Dedifferentiated amniotic fluid mesenchymal stem cell (primary cell): ENCODE results near the gene RALGAPA1.

Experiments
- DNase-seq: peaks from one replicate; pipeline ENCODE4 v3.0.0-alpha.2; 2016; ENCODE audit errors: extremely low spot score

RALGAPA1 gene

DNA sequence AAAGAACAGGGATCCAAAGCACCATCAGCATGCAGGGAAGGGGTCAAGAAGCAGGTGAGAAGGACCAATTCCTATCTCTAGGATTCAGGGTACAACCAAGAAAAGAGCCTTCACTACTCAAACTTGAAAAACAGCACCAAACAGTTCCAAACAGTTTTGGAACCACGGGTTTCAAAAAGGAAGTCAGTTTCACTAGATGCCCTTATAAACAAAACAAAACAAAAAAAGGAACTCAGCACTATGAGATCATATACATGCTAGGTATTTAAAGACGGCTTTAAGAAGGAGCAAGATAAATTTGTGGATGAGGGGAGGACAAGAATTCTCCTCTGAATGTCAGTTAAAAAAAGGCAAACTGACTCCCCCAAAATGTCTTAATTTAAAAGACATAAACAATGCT, 269.1 kb downstream of the RALGAPA1 start:
- no peak for DNase-seq

GRCh38 chr14:35535483-35536112, 273.5 kb downstream of the RALGAPA1 start:
- no peak for DNase-seq

GRCh38 chr14:35534873-35535482, 274.1 kb downstream of the RALGAPA1 start:
- DNase-seq: peak; percentile 31

DNA sequence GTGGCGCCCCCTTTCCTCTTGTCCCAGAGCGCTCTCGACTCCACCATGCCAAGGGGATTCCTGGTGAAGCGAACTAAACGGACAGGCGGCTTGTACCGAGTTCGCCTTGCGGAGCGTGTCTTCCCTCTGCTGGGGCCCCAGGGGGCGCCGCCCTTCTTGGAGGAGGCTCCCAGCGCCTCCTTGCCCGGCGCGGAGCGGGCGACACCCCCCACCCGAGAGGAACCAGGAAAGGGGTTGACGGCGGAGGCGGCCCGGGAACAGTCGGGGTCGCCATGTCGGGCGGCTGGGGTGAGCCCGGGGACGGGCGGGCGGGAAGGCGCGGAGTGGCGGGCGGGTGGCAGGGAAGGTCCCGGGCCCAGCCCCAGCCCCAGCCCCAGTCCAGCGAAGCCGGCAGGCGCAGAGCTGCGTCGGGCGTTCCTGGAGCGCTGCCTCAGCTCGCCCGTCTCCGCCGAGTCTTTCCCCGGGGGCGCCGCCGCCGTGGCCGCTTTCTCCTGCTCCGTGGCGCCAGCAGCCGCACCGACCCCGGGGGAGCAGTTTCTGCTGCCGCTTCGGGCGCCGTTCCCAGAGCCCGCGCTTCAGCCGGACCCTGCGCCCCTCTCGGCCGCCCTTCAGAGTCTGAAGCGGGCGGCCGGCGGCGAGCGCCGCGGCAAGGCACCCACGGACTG, 274.8 kb downstream of the RALGAPA1 start:
- no peak for DNase-seq

GRCh38 chr14:35533357-35534207, 275.5 kb downstream of the RALGAPA1 start, which contains the start of gene INSM2:
Gene INSM2, plus strand, starts transcription at chr14:35534164. Its CDS starts 89 bp downstream, at chr14:35534253.
- DNase-seq: no peak

DNA sequence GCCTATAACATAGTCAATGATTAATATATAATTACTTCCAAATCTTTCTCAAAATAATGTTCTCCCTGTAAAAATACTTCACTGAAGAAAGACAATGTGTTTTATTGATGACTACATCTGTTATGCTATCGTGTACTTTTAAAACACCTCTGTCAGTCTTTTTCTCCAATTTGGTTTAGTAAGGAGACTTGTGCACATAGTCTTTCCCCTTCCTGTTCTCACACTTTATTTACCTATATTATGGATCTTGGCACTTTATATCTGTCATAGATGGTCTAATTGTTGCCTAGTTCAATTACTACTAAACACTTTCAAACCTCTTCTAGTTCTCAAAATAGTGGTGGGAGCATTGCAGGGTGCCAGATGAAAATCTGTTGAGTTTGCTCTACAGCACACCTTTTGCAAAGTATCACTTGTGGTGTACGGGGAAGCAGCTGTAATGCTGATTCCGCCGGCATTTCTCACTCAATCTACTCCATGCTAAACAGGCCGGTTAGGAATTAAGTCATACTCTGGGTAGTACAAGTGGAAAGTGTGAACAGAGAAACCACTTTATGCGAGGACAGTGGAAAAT, 276.2 kb downstream of the RALGAPA1 start:
- no peak for DNase-seq

DNA sequence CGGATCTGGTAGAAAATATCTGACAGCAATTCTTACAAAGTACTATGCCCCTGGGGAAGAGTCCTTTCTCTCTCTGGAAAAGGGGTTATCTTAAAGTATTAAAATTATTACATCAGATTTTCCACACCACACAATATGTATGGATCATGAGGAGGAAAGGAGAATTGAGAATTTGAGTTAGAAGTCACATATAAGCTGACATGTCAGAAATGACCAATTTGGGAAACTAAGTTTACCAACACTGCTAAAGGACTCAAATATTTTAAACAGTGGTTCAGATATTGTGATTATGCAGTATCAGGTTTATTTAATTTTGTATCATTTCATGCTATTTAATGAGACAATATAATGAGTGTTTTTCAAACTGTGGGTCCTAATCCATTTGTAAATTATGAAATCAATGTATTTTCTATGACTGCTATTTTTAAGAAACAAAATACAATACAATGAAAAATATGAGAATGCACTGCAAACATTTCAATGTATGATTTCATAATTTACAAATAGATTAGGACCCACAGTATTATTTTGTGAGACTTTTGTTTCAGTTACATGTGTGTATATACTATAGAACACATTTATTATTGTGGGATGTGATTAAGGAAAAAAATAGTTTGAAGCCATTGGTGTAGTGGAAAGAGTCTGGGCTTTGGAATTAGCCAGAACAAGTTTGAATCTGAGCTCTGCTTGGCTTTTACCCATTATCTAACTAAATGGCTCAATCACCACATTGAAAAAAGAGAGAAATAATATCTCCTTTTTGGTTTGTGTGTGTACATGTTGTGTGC, 276.9 kb downstream of the RALGAPA1 start:
- DNase-seq: no peak

DNA sequence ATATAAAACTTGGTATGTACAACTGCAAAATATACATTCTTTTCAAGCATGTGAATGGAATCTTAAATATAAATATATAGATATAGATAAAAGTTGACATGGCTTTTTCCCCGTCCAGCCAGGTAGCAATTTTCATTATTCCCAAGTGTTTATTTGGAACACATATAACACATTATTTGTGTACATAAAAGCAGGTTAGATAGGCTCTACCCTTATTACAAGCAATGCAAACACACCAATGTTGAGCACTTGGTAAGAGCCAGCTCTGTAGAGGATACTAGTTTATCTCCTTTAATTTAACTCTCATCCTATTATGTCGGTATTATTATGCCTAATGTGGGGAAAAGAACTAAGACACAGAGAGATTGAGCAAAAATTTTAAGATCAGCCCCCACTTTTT, 282.1 kb downstream of the RALGAPA1 start:
- DNase-seq: no peak

DNA sequence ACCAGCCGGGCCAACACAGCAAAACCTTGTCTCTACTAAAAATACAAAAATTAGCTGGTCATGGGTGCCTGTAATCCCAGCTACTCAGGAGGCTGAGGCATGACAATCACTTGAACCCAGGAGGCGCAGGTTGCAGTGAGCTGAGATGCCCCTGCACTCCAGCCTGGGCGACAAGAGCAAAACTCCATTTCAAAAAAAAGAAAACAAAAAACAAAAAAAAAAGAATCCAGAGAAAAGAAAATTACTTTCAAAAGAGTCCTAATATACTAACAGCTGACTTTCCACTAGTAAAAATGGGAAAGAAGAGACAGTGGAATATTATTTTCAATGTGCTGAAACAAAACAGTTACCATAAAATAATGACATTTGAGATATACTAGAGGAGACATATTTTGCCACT, 283.4 kb downstream of the RALGAPA1 start:
- no peak for DNase-seq

DNA sequence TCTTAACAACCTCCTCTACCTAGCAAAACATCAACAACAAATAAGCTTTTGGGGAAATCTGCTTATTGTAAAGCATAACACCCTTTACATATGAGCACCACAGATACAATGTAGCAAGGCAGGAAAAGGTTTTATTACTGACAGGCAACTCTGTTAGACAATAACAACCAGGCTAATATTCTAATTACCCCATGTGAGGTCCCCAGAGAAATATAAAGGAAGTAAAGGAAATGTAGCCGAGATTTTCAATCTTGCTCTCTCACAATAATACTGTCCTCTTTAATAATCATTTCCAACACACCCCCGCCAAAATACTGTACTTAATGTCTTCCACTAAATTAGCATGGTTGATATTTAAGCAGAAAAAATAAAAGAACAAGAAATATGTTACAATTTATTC, 289.1 kb downstream of the RALGAPA1 start:
- no peak for DNase-seq

DNA sequence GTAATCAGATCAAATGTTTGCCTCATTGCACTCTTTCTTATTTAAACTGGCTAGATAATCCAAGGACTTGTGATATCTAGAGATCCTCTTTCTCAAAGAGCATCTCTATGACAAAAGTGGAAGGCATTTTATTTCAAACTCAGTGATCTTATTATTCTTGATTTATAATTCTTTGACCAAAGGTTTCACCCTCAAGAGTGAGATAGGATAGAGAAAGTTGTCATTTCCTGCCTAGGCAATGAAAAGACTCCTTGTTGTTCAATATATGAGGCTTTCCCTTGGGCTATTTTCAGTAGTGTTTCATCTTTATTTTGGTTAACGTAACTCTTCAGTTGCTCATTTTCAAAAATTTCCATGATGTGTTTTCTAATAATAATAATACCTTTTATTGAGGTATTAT, 293.2 kb downstream of the RALGAPA1 start:
- no peak for DNase-seq

GRCh38 chr14:35512765-35513164, 296.3 kb downstream of the RALGAPA1 start:
- DNase-seq: no peak

DNA sequence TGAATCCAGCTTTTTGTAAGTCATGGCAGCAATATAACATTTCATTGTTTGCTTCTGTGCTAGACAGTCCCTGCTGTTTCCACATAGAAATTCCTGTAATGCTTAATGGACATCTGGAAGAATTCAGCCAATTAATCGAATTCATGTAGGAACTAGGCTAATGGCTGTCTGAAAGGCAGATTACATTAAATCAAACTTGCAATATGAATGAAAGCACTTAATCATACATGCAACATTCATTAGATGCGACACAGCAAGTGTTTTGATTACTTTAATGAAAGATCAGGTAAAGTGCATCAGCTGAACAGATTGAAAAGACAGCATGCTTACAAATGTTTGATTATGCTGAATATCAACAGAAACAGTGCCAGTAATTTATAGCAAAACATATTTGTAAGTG, 299.2 kb downstream of the RALGAPA1 start:
- no peak for DNase-seq

DNA sequence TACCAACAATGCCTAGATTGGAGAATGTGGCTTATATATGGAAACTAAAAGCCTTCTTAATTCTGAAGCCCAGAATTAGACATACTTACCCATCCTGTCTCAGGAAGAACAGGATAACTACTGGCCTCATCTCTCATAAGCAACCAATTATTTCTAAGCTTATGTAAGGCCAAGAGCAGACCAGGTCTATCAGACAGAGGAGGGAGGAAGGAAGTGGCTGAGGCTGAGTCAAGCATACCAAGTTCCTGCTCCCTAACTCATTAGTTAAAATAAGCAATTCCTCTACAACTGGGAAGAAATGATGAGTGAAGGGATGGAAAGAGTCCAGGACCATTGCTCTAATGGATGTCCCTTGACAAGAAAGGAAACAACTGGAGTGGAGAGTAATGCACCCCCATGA, 302.2 kb downstream of the RALGAPA1 start:
- DNase-seq: no peak

- no peak for DNase-seq
Measured at GRCh38 chr14:35506461-35506860, 302.6 kb downstream of the RALGAPA1 start.

- no peak for DNase-seq
Measured at GRCh38 chr14:35504260-35504659, 304.8 kb downstream of the RALGAPA1 start.

DNA sequence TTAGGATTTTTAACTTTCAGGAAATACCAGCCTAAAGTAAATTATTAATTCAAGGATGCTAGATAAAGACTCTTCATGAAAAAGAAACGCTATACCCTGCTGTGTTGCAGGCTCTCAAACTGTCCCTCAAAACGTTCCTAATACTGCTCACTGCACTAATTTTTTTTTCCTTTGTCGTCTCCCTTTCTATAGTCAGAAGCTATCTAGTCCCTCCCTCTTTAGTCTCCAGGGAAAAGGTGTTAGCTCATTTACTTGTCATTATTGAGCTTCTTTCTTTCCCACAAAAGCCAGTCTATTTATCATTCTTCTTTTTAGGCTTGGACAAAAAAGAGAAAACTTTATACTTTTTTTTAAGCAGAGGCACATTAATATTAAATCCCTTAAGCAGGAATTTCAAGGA, 305.4 kb downstream of the RALGAPA1 start:
- no peak for DNase-seq

DNA sequence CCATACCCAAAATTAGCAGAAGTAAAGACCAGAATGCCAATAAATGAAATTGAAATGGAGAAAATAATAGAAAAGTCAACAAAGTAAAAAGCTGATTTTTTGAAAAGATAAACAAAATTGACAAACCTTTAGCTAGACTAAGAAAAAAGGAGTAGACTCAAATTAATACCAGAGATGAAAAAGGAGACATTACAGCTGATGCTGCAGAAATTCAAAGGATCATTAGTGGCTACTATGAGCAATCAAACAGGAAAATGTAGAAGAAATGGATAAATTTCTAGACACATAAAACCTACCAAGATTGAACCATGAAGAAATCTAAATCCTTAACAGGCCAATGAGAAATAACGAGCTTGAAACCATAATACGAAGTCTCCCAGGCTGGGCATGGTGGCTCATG, 309.9 kb downstream of the RALGAPA1 start:
- no peak for DNase-seq

DNA sequence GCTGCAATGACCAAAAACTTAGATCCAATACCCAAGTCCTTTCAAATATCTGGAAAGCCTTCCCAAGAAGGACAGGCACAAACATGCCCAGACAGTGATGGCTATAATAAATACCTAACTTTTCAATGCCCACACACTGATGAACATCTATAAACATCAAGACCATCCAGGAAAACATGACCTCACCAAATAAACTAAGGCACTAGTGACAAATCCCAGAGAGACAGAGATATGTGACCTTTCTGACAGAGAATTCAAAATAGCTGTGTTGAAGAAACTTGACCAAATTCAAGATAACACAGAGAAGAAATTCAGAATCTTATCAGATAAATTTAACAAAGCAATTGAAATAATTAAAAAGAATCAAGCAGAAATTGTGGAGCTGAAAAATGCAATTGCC, 313.8 kb downstream of the RALGAPA1 start:
- DNase-seq: no peak

DNA sequence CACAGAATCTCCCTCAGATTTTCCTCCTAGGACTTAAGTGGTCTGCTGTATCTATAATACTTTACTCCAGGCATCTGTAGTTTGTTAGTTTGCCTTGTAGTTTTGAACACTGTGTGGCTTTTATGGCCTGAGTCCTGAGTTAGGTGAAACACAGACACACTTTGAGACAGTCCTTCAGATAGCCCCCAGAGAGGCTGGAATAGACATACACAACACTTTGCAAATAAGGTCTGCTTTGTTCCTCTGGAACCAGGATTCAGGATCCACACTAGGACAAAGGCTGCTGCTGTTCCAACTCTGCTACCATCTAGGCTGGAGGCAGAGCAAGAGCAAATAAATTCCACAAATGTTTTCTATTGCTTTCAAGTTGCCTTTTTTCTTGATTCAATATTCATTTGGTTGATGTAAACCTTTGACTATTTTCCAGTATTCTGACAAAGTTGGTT, 316.5 kb downstream of the RALGAPA1 start:
- DNase-seq: no peak
